ENCODE measurements around the gene CPNE2.
"Not testable (repeated sequence)": the region's sequence is repeated elsewhere in the genome, so short reads cannot be mapped to it uniquely, and the experiment has no call there.

The CPNE2 gene

DNA sequence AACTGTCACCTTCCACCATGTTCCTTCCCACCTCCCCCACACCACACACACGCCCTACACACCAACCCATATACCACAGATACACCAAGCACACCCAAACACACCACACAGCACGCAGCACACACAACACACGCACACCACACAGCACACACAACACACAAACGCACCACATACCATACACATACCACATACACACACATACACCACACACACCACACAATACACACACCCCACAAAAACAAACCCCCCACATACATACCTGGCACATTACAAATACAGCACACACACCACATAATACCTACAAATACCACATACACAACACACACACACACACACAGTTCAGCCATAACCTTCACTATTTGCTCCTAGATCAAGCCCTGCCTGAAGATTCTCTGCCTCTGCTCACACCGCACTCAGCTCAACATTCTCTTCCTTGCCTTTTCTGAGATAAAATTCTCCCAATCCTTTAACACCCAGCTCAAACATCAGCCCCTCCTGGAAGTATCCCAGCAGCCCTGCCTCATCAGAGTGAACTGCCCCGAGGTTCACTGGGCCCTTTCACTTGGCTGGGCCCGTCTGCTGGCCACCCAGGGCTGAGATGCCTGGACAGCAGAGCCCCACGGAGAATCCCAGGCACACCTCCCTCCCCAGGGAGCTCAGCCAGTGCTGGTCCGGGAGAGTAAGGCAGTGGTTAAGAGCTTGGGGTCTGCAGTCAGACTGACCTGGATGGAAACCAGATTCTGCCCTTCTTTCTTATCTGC is 31.9 kb upstream of the CPNE2 start:
- TF ChIP-seq, protein P1, sequence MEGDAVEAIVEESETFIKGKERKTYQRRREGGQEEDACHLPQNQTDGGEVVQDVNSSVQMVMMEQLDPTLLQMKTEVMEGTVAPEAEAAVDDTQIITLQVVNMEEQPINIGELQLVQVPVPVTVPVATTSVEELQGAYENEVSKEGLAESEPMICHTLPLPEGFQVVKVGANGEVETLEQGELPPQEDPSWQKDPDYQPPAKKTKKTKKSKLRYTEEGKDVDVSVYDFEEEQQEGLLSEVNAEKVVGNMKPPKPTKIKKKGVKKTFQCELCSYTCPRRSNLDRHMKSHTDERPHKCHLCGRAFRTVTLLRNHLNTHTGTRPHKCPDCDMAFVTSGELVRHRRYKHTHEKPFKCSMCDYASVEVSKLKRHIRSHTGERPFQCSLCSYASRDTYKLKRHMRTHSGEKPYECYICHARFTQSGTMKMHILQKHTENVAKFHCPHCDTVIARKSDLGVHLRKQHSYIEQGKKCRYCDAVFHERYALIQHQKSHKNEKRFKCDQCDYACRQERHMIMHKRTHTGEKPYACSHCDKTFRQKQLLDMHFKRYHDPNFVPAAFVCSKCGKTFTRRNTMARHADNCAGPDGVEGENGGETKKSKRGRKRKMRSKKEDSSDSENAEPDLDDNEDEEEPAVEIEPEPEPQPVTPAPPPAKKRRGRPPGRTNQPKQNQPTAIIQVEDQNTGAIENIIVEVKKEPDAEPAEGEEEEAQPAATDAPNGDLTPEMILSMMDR (IDR thresholded peaks at IDR 0.05; ENCODE audit: extremely low read depth, insufficient read depth, missing control alignments) = no peak
- in situ Hi-C loops (cut with MboI; ENCODE audit: low pct_unique_long_range_greater_than_20kb, low sequenced_read_pairs, unreplicated experiment) = no loop called here
- DNase-seq (ENCODE audit: low spot score) = no peak

DNA sequence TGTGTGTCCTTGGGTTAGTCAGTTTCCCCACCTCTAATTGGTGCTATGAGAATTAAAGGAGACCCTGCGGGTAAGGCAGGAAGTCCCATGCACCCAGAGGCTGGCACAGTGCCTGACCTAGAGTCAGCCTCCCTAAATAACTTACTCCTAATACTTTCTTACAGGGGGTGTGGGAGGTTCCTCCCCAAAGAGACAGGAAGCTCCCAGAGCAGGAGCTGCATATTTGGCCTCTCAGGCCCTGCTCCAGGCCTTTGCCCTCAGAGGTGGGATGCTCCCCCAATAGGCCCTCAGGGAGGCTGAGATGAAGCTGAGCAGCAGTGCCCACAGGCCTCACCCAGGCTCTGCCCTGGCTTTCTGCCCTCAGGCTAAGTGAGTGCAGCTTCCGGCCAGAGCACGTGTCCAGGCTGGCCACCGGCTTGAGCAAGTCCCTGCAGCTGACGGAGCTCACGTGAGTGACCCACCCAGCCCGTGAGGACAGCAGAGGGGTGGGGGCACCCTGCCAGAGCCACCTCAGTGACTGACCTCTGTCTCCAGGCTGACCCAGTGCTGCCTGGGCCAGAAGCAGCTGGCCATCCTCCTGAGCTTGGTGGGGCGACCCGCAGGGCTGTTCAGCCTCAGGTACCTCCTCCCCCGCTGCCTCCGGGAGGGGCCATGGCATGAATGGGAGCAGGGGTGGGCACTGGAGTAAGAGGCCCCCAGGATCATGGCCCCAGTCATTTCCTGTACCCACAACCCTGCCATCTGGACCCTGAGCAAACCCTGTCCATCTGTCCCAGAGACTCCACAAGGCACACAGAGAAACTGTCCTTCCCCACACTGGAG is 31.1 kb upstream of the CPNE2 start:
- in situ Hi-C loops (cut with MboI; ENCODE audit: low pct_unique_long_range_greater_than_20kb, low sequenced_read_pairs, unreplicated experiment) = no loop called here
- DNase-seq (ENCODE audit: low spot score) = no peak
- TF ChIP-seq, protein P1 (IDR thresholded peaks at IDR 0.05; ENCODE audit: extremely low read depth, insufficient read depth, missing control alignments) = no peak

DNA sequence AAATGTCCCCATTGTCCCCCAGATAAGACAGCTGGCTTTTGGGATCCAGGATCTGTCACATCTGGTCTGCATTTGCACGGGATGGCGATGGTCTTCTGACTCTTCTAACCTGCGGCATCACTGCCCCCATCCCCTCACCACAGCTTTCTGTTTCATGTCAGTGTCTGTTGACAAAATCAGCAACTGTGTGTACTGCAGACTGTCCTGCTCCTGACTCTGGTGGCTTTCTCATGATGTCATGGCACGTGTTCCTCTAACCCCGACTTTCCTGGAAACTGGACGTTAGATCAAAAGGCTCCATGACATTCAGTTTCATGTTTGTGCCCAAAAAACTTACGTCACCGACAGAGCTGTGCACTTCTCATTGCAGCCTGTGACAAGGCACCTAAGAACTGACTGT is 30.1 kb upstream of the CPNE2 start:
- no peak for DNase-seq (ENCODE audit: low spot score)
- TF ChIP-seq, protein P1 (IDR thresholded peaks at IDR 0.05; ENCODE audit: extremely low read depth, insufficient read depth, missing control alignments) = no peak
- in situ Hi-C loops (cut with MboI; ENCODE audit: low pct_unique_long_range_greater_than_20kb, low sequenced_read_pairs, unreplicated experiment) = no loop called here

DNA sequence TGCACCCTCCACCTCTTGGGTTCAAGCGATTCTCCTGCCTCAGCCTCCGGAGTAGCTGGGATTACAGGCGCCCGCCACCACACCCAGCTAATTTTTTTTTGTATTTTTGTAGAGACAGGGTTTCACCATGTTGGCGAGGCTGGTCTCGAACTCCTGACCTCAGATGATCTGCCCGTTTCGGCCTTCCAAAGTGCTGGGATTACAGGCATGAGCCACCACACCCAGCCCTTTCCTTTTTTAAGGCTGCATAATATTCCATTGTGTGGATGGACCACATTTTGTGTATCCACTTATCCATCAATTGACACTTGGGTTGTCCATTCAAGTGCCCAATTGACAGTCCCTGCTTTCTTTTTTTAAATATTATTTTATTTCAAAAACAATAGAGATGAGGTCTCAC is 29.2 kb upstream of the CPNE2 start:
- in situ Hi-C loops (cut with MboI; ENCODE audit: low pct_unique_long_range_greater_than_20kb, low sequenced_read_pairs, unreplicated experiment); DNase-seq (ENCODE audit: low spot score): not testable (repeated sequence)

DNA sequence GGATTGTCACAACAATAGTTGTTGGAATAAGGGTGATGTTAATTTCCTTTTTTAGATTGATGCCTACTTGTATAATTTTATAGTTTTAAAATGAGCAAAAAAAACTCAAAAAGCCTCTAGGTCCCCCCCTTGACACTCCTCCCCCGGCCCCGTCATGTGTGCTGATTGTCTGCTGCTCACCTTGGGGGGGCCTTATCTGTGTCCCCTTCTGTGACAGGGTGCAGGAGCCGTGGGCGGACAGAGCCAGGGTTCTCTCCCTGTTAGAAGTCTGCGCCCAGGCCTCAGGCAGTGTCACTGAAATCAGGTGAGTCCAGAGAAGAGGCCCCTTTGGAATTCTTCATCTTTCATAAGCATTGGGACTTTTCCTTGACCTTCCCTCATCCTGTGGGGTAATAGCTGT is 27.4 kb upstream of the CPNE2 start:
- in situ Hi-C loops (cut with MboI; ENCODE audit: low pct_unique_long_range_greater_than_20kb, low sequenced_read_pairs, unreplicated experiment) = no loop called here
- no peak for DNase-seq (ENCODE audit: low spot score)

DNA sequence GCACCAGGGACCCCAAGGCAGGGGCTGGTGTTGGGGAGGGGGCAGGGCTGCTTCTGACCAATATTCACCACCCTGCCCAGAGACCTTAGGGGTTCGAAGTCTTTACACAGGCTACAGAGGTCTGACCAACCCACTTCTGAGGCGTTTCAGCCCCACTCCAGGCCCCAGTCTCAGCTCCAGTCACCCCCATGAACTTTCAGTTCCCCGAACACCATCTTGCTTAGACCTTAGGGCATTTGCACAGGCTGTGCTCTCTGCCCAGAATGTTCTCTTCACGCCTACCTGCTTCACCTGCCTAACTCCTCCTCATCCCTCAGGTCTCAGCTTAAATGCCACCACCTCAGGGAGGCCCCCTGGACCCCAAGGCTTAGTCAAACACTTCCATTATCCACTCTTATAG is 25.8 kb upstream of the CPNE2 start:
- DNase-seq (ENCODE audit: low spot score) = no peak
- in situ Hi-C loops (cut with MboI; ENCODE audit: low pct_unique_long_range_greater_than_20kb, low sequenced_read_pairs, unreplicated experiment) = no loop called here
- TF ChIP-seq, protein P1 (IDR thresholded peaks at IDR 0.05; ENCODE audit: extremely low read depth, insufficient read depth, missing control alignments) = no peak

More for the DNA sequence above, 27.4 kb upstream of the CPNE2 start:
- TF ChIP-seq, protein P1 (IDR thresholded peaks at IDR 0.05; ENCODE audit: extremely low read depth, insufficient read depth, missing control alignments) = no peak

DNA sequence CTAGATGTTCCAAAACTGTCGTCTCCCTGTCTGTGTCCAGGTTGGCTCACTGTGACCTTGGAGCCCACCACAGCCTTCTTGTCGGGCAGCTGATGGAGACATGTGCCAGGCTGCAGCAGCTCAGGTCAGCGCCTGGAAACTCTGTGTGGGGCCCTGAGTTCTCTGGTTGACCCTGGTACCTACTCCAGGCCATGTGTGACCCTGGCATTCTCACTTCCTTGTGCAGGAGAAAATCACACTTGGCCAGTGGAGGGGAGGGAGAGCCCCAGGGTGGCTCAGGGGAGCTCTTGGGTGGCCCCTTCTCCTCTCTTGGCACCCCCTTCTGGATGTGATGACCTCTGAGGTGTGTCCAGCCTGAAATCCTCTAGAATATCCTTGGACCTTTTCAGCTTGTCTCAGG is 25.0 kb upstream of the CPNE2 start:
- DNase-seq (ENCODE audit: low spot score) = no peak
- TF ChIP-seq, protein P1 (IDR thresholded peaks at IDR 0.05; ENCODE audit: extremely low read depth, insufficient read depth, missing control alignments) = no peak

More for the DNA sequence above, 25.0 kb upstream of the CPNE2 start:
- in situ Hi-C loops (cut with MboI; ENCODE audit: low pct_unique_long_range_greater_than_20kb, low sequenced_read_pairs, unreplicated experiment) = no loop called here
